DMS153 treated with DMSO at 0.1 percent for 48 hours (cell line): Measurements from ENCODE around the gene DDX39A.
"Not testable (repeated sequence)": the region's sequence is repeated elsewhere in the genome, so short reads cannot be mapped to it uniquely, and the experiment has no call there.

Experiments
- DNase-seq: peaks from one replicate; lab custom pipeline; 2025; ENCODE audit not compliant: unreplicated experiment; lab: John Stamatoyannopoulos, UW

Gene DDX39A

GRCh38 chr19:14409146-14410023, 9.8 kb downstream of the DDX39A start:
- no peak for DNase-seq

- no peak for DNase-seq
These were observed 10.5 kb downstream of the DDX39A start for GRCh38 chr19:14408491-14409145.

GRCh38 chr19:14407605-14408484, 11.3 kb downstream of the DDX39A start:
- DNase-seq = no peak

GRCh38 chr19:14406645-14407401, 12.3 kb downstream of the DDX39A start:
- DNase-seq = no peak

GRCh38 chr19:14405758-14406644, 13.1 kb downstream of the DDX39A start:
- peak; percentile 82 for DNase-seq

GRCh38 chr19:14405380-14405757, 13.8 kb downstream of the DDX39A start:
- no peak for DNase-seq

GRCh38 chr19:14404312-14404711, 14.8 kb downstream of the DDX39A start:
- no peak for DNase-seq

- DNase-seq = not testable (repeated sequence)
These were observed 15.8 kb downstream of the DDX39A start for GRCh38 chr19:14403145-14403930.

- no peak for DNase-seq
These were observed 16.6 kb downstream of the DDX39A start for GRCh38 chr19:14402332-14403144.

- no peak for DNase-seq
These were observed 17.5 kb downstream of the DDX39A start for GRCh38 chr19:14401468-14402195.

- no peak for DNase-seq
These were observed 18.1 kb downstream of the DDX39A start for GRCh38 chr19:14400951-14401431.

GRCh38 chr19:14397168-14397567, 22.0 kb downstream of the DDX39A start:
- DNase-seq = not testable (repeated sequence)

- DNase-seq = not testable (repeated sequence)
These were observed 22.4 kb downstream of the DDX39A start for GRCh38 chr19:14396730-14397129.

- DNase-seq = no peak
These were observed 23.3 kb downstream of the DDX39A start for GRCh38 chr19:14395710-14396336.

- no peak for DNase-seq
These were observed 23.9 kb downstream of the DDX39A start for GRCh38 chr19:14395262-14395661.

- no peak for DNase-seq
These were observed 25.0 kb downstream of the DDX39A start for GRCh38 chr19:14394167-14394566.

- no peak for DNase-seq
These were observed 25.8 kb downstream of the DDX39A start for GRCh38 chr19:14393329-14393728.
